ENCODE data around the gene SLC6A7. TPM values are rescaled to one million over a fixed set of nuclear protein-coding genes. Genes with fewer than 3 reads are reported as not detected.

SLC6A7 gene
- total RNA-seq (2021) (0.04 TPM in 1 of 3 replicates, not detected in the others), Bru-seq, nascent RNA (percentile 1 among the genes with signal in this experiment)
- long read RNA-seq, experiment 1 = 0 reads
- long read RNA-seq, experiment 2 = 0 reads
- long read RNA-seq, experiment 3 = 0 reads

GRCh38 chr5:150189728-150190502, at the start of gene SLC6A7:
SLC6A7 (plus strand) TSS chr5:150190062; CDS start chr5:150190328, 266 bp downstream.
- Mint-ChIP-seq H3K27ac (no peak within 1 kb of the TSS), H3K27me3 (ENCODE audit: low read depth) (peaks cover 81% of the 10 kb centered on the region), H3K4me3 (peak within 1 kb of the TSS; percentile 55), H3K36me3 (no peaks in the 10 kb centered on the region), H3K9me3 (no peaks in the 10 kb centered on the region), H3K4me1 (peaks cover 24% of the 10 kb centered on the region)
- ChIA-PET POLR2A (interaction anchor here (0.6 to 1.1 kb wide), 2 partner anchors 31 to 33 kb away, joined by 3 read pairs; no protein-coding TSS in a partner anchor), CTCF (interaction anchor here (0.9 to 2.2 kb wide), 5 partner anchors 14 to 67 kb away, joined by 3 to 19 read pairs (median 6); partner anchors contain the start of gene CDX1)
- TF ChIP-seq FOXP1 (CRISPR knock-in tag; IDR thresholded peaks at IDR 0.05; ENCODE audit: borderline replicate concordance) = 0 out of 2 replicates have a peak, but pooled peaks have one; percentile 18
- 0 out of 2 replicates have a peak, but pooled peaks have one; percentile 21 for TF ChIP-seq MAX (CRISPR knock-in tag; IDR thresholded peaks at IDR 0.05)
- peak; percentile 73; the same call in 1 of the 2 replicates for TF ChIP-seq TP53 (CRISPR knock-in tag; IDR thresholded peaks at IDR 0.05)
- TF ChIP-seq STAT6 (CRISPR knock-in tag; conservative IDR thresholded peaks at IDR 0.05; ENCODE audit: low read depth) = 0 out of 2 replicates have a peak, but pooled peaks have one; percentile 28
- TF ChIP-seq, protein P1, sequence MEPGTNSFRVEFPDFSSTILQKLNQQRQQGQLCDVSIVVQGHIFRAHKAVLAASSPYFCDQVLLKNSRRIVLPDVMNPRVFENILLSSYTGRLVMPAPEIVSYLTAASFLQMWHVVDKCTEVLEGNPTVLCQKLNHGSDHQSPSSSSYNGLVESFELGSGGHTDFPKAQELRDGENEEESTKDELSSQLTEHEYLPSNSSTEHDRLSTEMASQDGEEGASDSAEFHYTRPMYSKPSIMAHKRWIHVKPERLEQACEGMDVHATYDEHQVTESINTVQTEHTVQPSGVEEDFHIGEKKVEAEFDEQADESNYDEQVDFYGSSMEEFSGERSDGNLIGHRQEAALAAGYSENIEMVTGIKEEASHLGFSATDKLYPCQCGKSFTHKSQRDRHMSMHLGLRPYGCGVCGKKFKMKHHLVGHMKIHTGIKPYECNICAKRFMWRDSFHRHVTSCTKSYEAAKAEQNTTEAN (CRISPR knock-in tag; IDR thresholded peaks at IDR 0.05) = no peak
- no peak for TF ChIP-seq GABPB1 (CRISPR knock-in tag; IDR thresholded peaks at IDR 0.05)
- TF ChIP-seq, protein P2, sequence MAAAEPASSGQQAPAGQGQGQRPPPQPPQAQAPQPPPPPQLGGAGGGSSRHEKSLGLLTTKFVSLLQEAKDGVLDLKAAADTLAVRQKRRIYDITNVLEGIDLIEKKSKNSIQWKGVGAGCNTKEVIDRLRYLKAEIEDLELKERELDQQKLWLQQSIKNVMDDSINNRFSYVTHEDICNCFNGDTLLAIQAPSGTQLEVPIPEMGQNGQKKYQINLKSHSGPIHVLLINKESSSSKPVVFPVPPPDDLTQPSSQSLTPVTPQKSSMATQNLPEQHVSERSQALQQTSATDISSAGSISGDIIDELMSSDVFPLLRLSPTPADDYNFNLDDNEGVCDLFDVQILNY (CRISPR knock-in tag; IDR thresholded peaks at IDR 0.05) = no peak
- TF ChIP-seq, protein P3, sequence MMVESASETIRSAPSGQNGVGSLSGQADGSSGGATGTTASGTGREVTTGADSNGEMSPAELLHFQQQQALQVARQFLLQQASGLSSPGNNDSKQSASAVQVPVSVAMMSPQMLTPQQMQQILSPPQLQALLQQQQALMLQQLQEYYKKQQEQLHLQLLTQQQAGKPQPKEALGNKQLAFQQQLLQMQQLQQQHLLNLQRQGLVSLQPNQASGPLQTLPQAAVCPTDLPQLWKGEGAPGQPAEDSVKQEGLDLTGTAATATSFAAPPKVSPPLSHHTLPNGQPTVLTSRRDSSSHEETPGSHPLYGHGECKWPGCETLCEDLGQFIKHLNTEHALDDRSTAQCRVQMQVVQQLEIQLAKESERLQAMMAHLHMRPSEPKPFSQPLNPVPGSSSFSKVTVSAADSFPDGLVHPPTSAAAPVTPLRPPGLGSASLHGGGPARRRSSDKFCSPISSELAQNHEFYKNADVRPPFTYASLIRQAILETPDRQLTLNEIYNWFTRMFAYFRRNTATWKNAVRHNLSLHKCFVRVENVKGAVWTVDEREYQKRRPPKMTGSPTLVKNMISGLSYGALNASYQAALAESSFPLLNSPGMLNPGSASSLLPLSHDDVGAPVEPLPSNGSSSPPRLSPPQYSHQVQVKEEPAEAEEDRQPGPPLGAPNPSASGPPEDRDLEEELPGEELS (CRISPR knock-in tag; IDR thresholded peaks at IDR 0.05) = no peak
- TF ChIP-seq AR (CRISPR knock-in tag; IDR thresholded peaks at IDR 0.05) = no peak
- TF ChIP-seq KAT7 (CRISPR knock-in tag; IDR thresholded peaks at IDR 0.05; ENCODE audit: borderline replicate concordance) = 0 out of 2 replicates have a peak, but pooled peaks have one; percentile 43
- 0 out of 2 replicates have a peak, but pooled peaks have one; percentile 54 for TF ChIP-seq ESRRA (CRISPR knock-in tag; IDR thresholded peaks at IDR 0.05; ENCODE audit: borderline replicate concordance)
- TF ChIP-seq MYBL2 (CRISPR knock-in tag; IDR thresholded peaks at IDR 0.05) = no peak
- peak; percentile 49 for ATAC-seq
- no peak for DNase-seq (ENCODE audit: low spot score)

All from WTC11 (cell line).